Measurements from ENCODE around the gene MED25.

The MED25 gene

GRCh38 chr19:49830766-49831165 lies 12.7 kb downstream of the MED25 start:
- no peak for DNase-seq (ENCODE audit: low spot score)
- no peak for TF ChIP-seq CTCF (IDR thresholded peaks at IDR 0.05; ENCODE audit: extremely low read depth, missing control alignments)

- TF ChIP-seq CTCF (IDR thresholded peaks at IDR 0.05; ENCODE audit: extremely low read depth, missing control alignments): no peak
- no peak for DNase-seq (ENCODE audit: low spot score)
These were observed 13.5 kb downstream of the MED25 start for GRCh38 chr19:49831592-49831991.

- TF ChIP-seq CTCF (IDR thresholded peaks at IDR 0.05; ENCODE audit: extremely low read depth, missing control alignments): no peak
- DNase-seq (ENCODE audit: low spot score): no peak
These were observed 14.5 kb downstream of the MED25 start for GRCh38 chr19:49832556-49832955.

GRCh38 chr19:49833599-49833998 lies 15.5 kb downstream of the MED25 start:
- no peak for DNase-seq (ENCODE audit: low spot score)
- TF ChIP-seq CTCF (IDR thresholded peaks at IDR 0.05; ENCODE audit: extremely low read depth, missing control alignments): no peak

- DNase-seq (ENCODE audit: low spot score): no peak
- no peak for TF ChIP-seq CTCF (IDR thresholded peaks at IDR 0.05; ENCODE audit: extremely low read depth, missing control alignments)
These were observed 17.5 kb downstream of the MED25 start for GRCh38 chr19:49835562-49835961.

GRCh38 chr19:49836176-49837008 lies 18.3 kb downstream of the MED25 start:
- no peak for DNase-seq (ENCODE audit: low spot score)
- no peak for TF ChIP-seq CTCF (IDR thresholded peaks at IDR 0.05; ENCODE audit: extremely low read depth, missing control alignments)

- no peak for TF ChIP-seq CTCF (IDR thresholded peaks at IDR 0.05; ENCODE audit: extremely low read depth, missing control alignments)
- no peak for DNase-seq (ENCODE audit: low spot score)
These were observed 18.9 kb downstream of the MED25 start for GRCh38 chr19:49837009-49837310.
